NCI-H69 (cell line): ENCODE results near the gene KRTAP4-11.
"Not testable (repeated sequence)": the region's sequence is repeated elsewhere in the genome, so short reads cannot be mapped to it uniquely, and the experiment has no call there.

ENCODE experiments used
- DNase-seq: peaks from one replicate; lab custom pipeline; 2025; lab: John Stamatoyannopoulos, UW

The KRTAP4-11 gene

GRCh38 chr17:41117846-41118386 is at the start of gene KRTAP4-11:
KRTAP4-11 (minus strand) TSS chr17:41118373; CDS start chr17:41118315, 58 bp downstream.
- not testable (repeated sequence) for DNase-seq

- DNase-seq, result no peak
These were observed 49.4 kb upstream of the KRTAP4-11 start for GRCh38 chr17:41167561-41167960.

GRCh38 chr17:41163828-41164227 is 45.7 kb upstream of the KRTAP4-11 start:
- DNase-seq, result no peak

- no peak for DNase-seq
These were observed 42.5 kb upstream of the KRTAP4-11 start, which contains the start of gene KRTAP4-4 for GRCh38 chr17:41160648-41161047. KRTAP4-4 (minus strand) TSS chr17:41160748; CDS start chr17:41160691, 57 bp downstream.

- not testable (repeated sequence) for DNase-seq
These were observed 42.0 kb upstream of the KRTAP4-11 start for GRCh38 chr17:41160190-41160589.

- DNase-seq, result no peak
These were observed 35.7 kb upstream of the KRTAP4-11 start for GRCh38 chr17:41153856-41154255.

GRCh38 chr17:41151525-41151924 is 33.4 kb upstream of the KRTAP4-11 start:
- no peak for DNase-seq

GRCh38 chr17:41150026-41150425 is 31.9 kb upstream of the KRTAP4-11 start:
- DNase-seq, result no peak

GRCh38 chr17:41149652-41149985 is 31.4 kb upstream of the KRTAP4-11 start, which contains the start of gene KRTAP4-5:
KRTAP4-5 (minus strand) TSS chr17:41149825; CDS start chr17:41149767, 58 bp downstream.
- no peak for DNase-seq

GRCh38 chr17:41148971-41149651 is 30.9 kb upstream of the KRTAP4-11 start:
- DNase-seq, result not testable (repeated sequence)

GRCh38 chr17:41147531-41148204 is 29.5 kb upstream of the KRTAP4-11 start:
- no peak for DNase-seq

GRCh38 chr17:41145261-41145660 is 27.1 kb upstream of the KRTAP4-11 start:
- DNase-seq, result no peak

- DNase-seq, result no peak
These were observed 26.7 kb upstream of the KRTAP4-11 start for GRCh38 chr17:41144846-41145245.

GRCh38 chr17:41141361-41141760 is 23.2 kb upstream of the KRTAP4-11 start:
- no peak for DNase-seq

- DNase-seq, result no peak
These were observed 22.4 kb upstream of the KRTAP4-11 start, which contains the start of gene KRTAP4-6 for GRCh38 chr17:41140360-41141131. KRTAP4-6 (minus strand) TSS chr17:41140544; CDS start chr17:41140487, 57 bp downstream.

GRCh38 chr17:41139865-41140264 is 21.7 kb upstream of the KRTAP4-11 start:
- DNase-seq, result not testable (repeated sequence)

GRCh38 chr17:41133880-41134735 is 15.9 kb upstream of the KRTAP4-11 start:
- DNase-seq, result no peak

- no peak for DNase-seq
These were observed 13.8 kb upstream of the KRTAP4-11 start for GRCh38 chr17:41131979-41132378.

- DNase-seq, result no peak
These were observed 9.2 kb upstream of the KRTAP4-11 start for GRCh38 chr17:41127371-41127770.

GRCh38 chr17:41126412-41126811 is 8.2 kb upstream of the KRTAP4-11 start:
- DNase-seq, result no peak

- no peak for DNase-seq
These were observed 6.9 kb upstream of the KRTAP4-11 start for GRCh38 chr17:41125064-41125463.
